Coronary artery (tissue), 2 donors: ENCODE data around the gene RAPGEF5.

Source experiments
- DNase-seq: peaks from one replicate; pipeline ENCODE4 v3.0.0-alpha.2; 2017; ENCODE audit warnings: low spot score
- H3K27ac ChIP-seq, 2 donors: fragments of 200-600 bp; sonication (generic); one replicate each; pipeline ENCODE4 v1.5.1; 2016 to 2019
- H3K4me3 ChIP-seq: fragments of 200-600 bp; sonication (generic); 2 replicates; pipeline ENCODE4 v1.5.1; 2016; ENCODE audit warnings: mild to moderate bottlenecking, moderate library complexity
- CTCF ChIP-seq: fragments of 200-600 bp; sonication (generic); IDR thresholded peaks from one replicate; pipeline ENCODE4 v1.5.1; 2019; ENCODE audit warnings: antibody characterized with exemption

The RAPGEF5 gene

GRCh38 chr7:22281481-22281880 lies 75.5 kb downstream of the RAPGEF5 start:
- DNase-seq, result no peak
- H3K27ac ChIP-seq, result no peak overlapping the region
- no peak overlapping the region for H3K4me3 ChIP-seq
- no peak for TF ChIP-seq CTCF

GRCh38 chr7:22280031-22280430 lies 76.9 kb downstream of the RAPGEF5 start:
- no peak for TF ChIP-seq CTCF
- no peak for DNase-seq
- Histone ChIP-seq H3K27ac (no peak overlapping the region), H3K4me3 (no peak overlapping the region)

- Histone ChIP-seq H3K27ac (no peak overlapping the region), H3K4me3 (no peak overlapping the region)
- no peak for DNase-seq
- no peak for TF ChIP-seq CTCF
Measured at GRCh38 chr7:22278660-22279059, 78.3 kb downstream of the RAPGEF5 start.

- TF ChIP-seq CTCF, result no peak
- Histone ChIP-seq H3K27ac (no peak overlapping the region), H3K4me3 (no peak overlapping the region)
- DNase-seq, result no peak
Measured at GRCh38 chr7:22277375-22277774, 79.6 kb downstream of the RAPGEF5 start.

- Histone ChIP-seq H3K4me3 (no peak overlapping the region), H3K27ac (no peak overlapping the region)
- TF ChIP-seq CTCF, result no peak
- DNase-seq, result no peak
Measured at GRCh38 chr7:22275661-22276060, 81.3 kb downstream of the RAPGEF5 start.

- Histone ChIP-seq H3K4me3 (no peak overlapping the region), H3K27ac (no peak overlapping the region)
- TF ChIP-seq CTCF, result no peak
- DNase-seq, result no peak
Measured at GRCh38 chr7:22271311-22271710, 85.6 kb downstream of the RAPGEF5 start.

GRCh38 chr7:22270371-22270770 lies 86.6 kb downstream of the RAPGEF5 start:
- H3K4me3 ChIP-seq, result no peak overlapping the region
- DNase-seq, result no peak
- no peak for TF ChIP-seq CTCF
- H3K27ac ChIP-seq, result no peak overlapping the region
